Right atrium auricular region (tissue), 2 donors: Measurements from ENCODE around the gene DET1. TPM values are rescaled to one million over a fixed set of nuclear protein-coding genes. Genes with fewer than 3 reads are reported as not detected.

Source experiments
- DNase-seq: peaks from one replicate; pipeline ENCODE4 v3.0.0-alpha.2; 2019; ENCODE audit warnings: low spot score
- H3K27ac ChIP-seq, 2 donors: fragments of 200-600 bp; sonication (generic); 1 replicate in 1 of 2; 2 replicates in 1 of 2; pipeline ENCODE4 v1.5.1; 2016 to 2019
- H3K27me3 ChIP-seq, 2 donors: fragments of 200-600 bp; sonication (generic); one replicate each; pipeline versions ENCODE4 v1.5.1 to v1.6.0; 2017 to 2019
- H3K36me3 ChIP-seq: fragments of 200-600 bp; sonication (generic); one replicate; pipeline ENCODE4 v1.5.1; 2016
- H3K4me1 ChIP-seq, 2 donors: fragments of 200-600 bp; sonication (generic); one replicate each; pipeline versions ENCODE4 v1.5.1 to v1.6.0; 2017 to 2019
- H3K4me3 ChIP-seq, 2 donors: fragments of 200-600 bp; sonication (generic); 1 replicate in 1 of 2; 2 replicates in 1 of 2; pipeline ENCODE4 v1.5.1; 2017 to 2019; ENCODE audit warnings: mild to moderate bottlenecking in 1 of 2, moderate library complexity in 1 of 2
- H3K9me3 ChIP-seq, 2 donors: fragments of 200-600 bp; sonication (generic); one replicate each; pipeline ENCODE4 v1.5.1; 2019
- CTCF ChIP-seq, 2 donors: fragments of 200-600 bp; sonication (generic); IDR thresholded peaks; one replicate each; pipeline ENCODE4 v1.5.1; 2019; ENCODE audit warnings: antibody characterized with exemption in 2 of 2
- total RNA-seq, 2 donors: library from RNA; depleted of rRNA; stranded (reverse); fragments of >200 nt; gene quantifications; one replicate each; pipeline ENCODE4 v1.1.0, GENCODE V29; 2016

The DET1 gene
- total RNA-seq, 2 donors from 2014 or later, result 5.1 to 8.7 TPM

GRCh38 chr15:88465633-88466224, 80.8 kb downstream of the DET1 start:
- no peaks in the 10 kb centered on the region for H3K27me3 ChIP-seq
- no peaks in the 10 kb centered on the region for H3K9me3 ChIP-seq
- TF ChIP-seq CTCF (IDR thresholded peaks at IDR 0.05), result no peak
- H3K4me1 ChIP-seq, result peaks cover 0 to 29% of the 10 kb centered on the region in 2 donors
- H3K36me3 ChIP-seq, result peaks cover 44% of the 10 kb centered on the region
- H3K4me3 ChIP-seq, result no peak overlapping the region
- DNase-seq, result no peak
- H3K27ac ChIP-seq, result no peak overlapping the region

- Histone ChIP-seq H3K9me3 (no peaks in the 10 kb centered on the region), H3K4me3 (no peak overlapping the region), H3K27me3 (no peaks in the 10 kb centered on the region), H3K27ac (no peak overlapping the region), H3K4me1 (peaks cover 0 to 21% of the 10 kb centered on the region in 2 donors), H3K36me3 (peaks cover 61% of the 10 kb centered on the region)
- DNase-seq, result no peak
- no peak for TF ChIP-seq CTCF (IDR thresholded peaks at IDR 0.05)
These were observed 82.5 kb downstream of the DET1 start for GRCh38 chr15:88463870-88464532.

Other genes with a start within 250 kb of the DET1 start
- 10 to 100 TPM; 26.1 to 43.5 TPM for gene MRPL46, start 79.3 kb downstream of the DET1 start, total RNA-seq
- 10 to 100 TPM; 29.3 to 47.5 TPM for gene MRPS11, start 79.0 kb downstream of the DET1 start, total RNA-seq
- gene AEN, start 74.7 kb upstream of the DET1 start, total RNA-seq, result 1 to 10 TPM; 5.1 to 8.0 TPM
- gene ISG20, start 92.3 kb upstream of the DET1 start, total RNA-seq, result 10 to 100 TPM in 1 of 2 donors, 1 to 10 TPM in 1; 2.3 to 11.1 TPM